DMS114 treated with DMSO at 0.1 percent for 48 hours (cell line): ENCODE data around the gene LSM4.

ENCODE experiments used
- DNase-seq: peaks from one replicate; lab custom pipeline; 2025; ENCODE audit not compliant: unreplicated experiment; lab: John Stamatoyannopoulos, UW

Gene LSM4

GRCh38 chr19:18279266-18279515 is 43.7 kb downstream of the LSM4 start:
- DNase-seq: no peak

- no peak for DNase-seq
Observed at GRCh38 chr19:18278521-18279265, 44.2 kb downstream of the LSM4 start.

GRCh38 chr19:18274781-18275356 is 48.0 kb downstream of the LSM4 start:
- DNase-seq: no peak

GRCh38 chr19:18274219-18274780 is 48.6 kb downstream of the LSM4 start, which contains the start of gene IQCN:
Gene IQCN (minus strand): TSS chr19:18274452. CDS start chr19:18269478, 4,974 bp downstream.
- no peak for DNase-seq

GRCh38 chr19:18273561-18274218 is 49.2 kb downstream of the LSM4 start:
- no peak for DNase-seq

GRCh38 chr19:18271433-18271841 is 51.4 kb downstream of the LSM4 start:
- no peak for DNase-seq

GRCh38 chr19:18270326-18270725 is 52.5 kb downstream of the LSM4 start:
- no peak for DNase-seq

GRCh38 chr19:18269070-18269723 is 53.7 kb downstream of the LSM4 start:
- DNase-seq: no peak

- no peak for DNase-seq
Observed at GRCh38 chr19:18266771-18267686, 55.8 kb downstream of the LSM4 start.

GRCh38 chr19:18265582-18265981 is 57.3 kb downstream of the LSM4 start:
- DNase-seq: no peak

GRCh38 chr19:18264971-18265540 is 57.8 kb downstream of the LSM4 start:
- DNase-seq: no peak

- DNase-seq: no peak
Observed at GRCh38 chr19:18264137-18264854, 58.6 kb downstream of the LSM4 start.

GRCh38 chr19:18263324-18264136 is 59.3 kb downstream of the LSM4 start:
- no peak for DNase-seq

GRCh38 chr19:18262917-18263316 is 60.0 kb downstream of the LSM4 start:
- DNase-seq: no peak

GRCh38 chr19:18262144-18262543 is 60.7 kb downstream of the LSM4 start:
- DNase-seq: no peak

- DNase-seq: no peak
Observed at GRCh38 chr19:18261474-18261873, 61.4 kb downstream of the LSM4 start.

GRCh38 chr19:18259893-18260292 is 63.0 kb downstream of the LSM4 start:
- no peak for DNase-seq

GRCh38 chr19:18257503-18258470 is 65.1 kb downstream of the LSM4 start:
- no peak for DNase-seq
